Natural killer cell (primary cell): ENCODE data around the gene SNTB2. TPM values are rescaled to one million over a fixed set of nuclear protein-coding genes. Genes with fewer than 3 reads are reported as not detected.

Experiments
- ATAC-seq, 3 donors: fragments of 150-1000 bp in 2 of 3; fragments of 200-7000 bp in 1 of 3; cut with Tn5 transposase; 1 replicate in 1 of 3; 2 replicates in 2 of 3; pipeline ENCODE4 v1.10.0; 2021; ENCODE audit warnings: mild to moderate bottlenecking in 2 of 3, moderate library complexity in 2 of 3
- DNase-seq, 2 donors: peaks; one replicate each; pipeline versions ENCODE4 v3.0.0 to v3.0.0-alpha.2; 2013 to 2021; ENCODE audit warnings: mixed read lengths in 1 of 2
- H3K27ac ChIP-seq: one replicate; pipeline ENCODE4 v1.5.1; 2013; ENCODE audit warnings: mild to moderate bottlenecking, low read length
- H3K27me3 ChIP-seq: one replicate; pipeline ENCODE4 v1.6.1; 2013; ENCODE audit warnings: low read length; ENCODE audit not compliant: control insufficient read depth, insufficient read depth
- H3K36me3 ChIP-seq: one replicate; pipeline ENCODE4 v1.6.1; 2013; ENCODE audit warnings: low read length; ENCODE audit not compliant: control insufficient read depth, insufficient read depth
- H3K4me1 ChIP-seq: one replicate; pipeline ENCODE4 v1.6.1; 2013; ENCODE audit warnings: low read length; ENCODE audit not compliant: control insufficient read depth, insufficient read depth
- H3K4me3 ChIP-seq: one replicate; pipeline ENCODE4 v1.5.1; 2013; ENCODE audit warnings: low read length
- H3K9me3 ChIP-seq: one replicate; pipeline ENCODE4 v1.6.1; 2013; ENCODE audit warnings: low read length; ENCODE audit not compliant: control insufficient read depth, insufficient read depth
- H3K27ac Mint-ChIP-seq, 2 donors: one replicate each; pipeline ENCODE4 v1.8.0; 2022; ENCODE audit warnings: mild to moderate bottlenecking in 2 of 2, mixed read lengths in 2 of 2, moderate library complexity in 1 of 2
- H3K27me3 Mint-ChIP-seq, 2 donors: one replicate each; pipeline ENCODE4 v1.8.0; 2022; ENCODE audit warnings: low read depth in 2 of 2, mixed read lengths in 2 of 2
- H3K36me3 Mint-ChIP-seq: one replicate; pipeline ENCODE4 v1.8.0; 2022; ENCODE audit warnings: mixed read lengths
- H3K4me1 Mint-ChIP-seq, 2 donors: one replicate each; pipeline ENCODE4 v1.8.0; 2022; ENCODE audit warnings: mixed read lengths in 2 of 2
- H3K4me3 Mint-ChIP-seq: one replicate; pipeline ENCODE4 v1.8.0; 2022; ENCODE audit warnings: mild to moderate bottlenecking, moderate library complexity, mixed read lengths
- H3K9me3 Mint-ChIP-seq, 2 donors: one replicate each; pipeline ENCODE4 v1.8.0; 2022; ENCODE audit warnings: mixed read lengths in 2 of 2
- CTCF ChIP-seq: fragments of 200-600 bp; IDR thresholded peaks from one replicate; pipeline ENCODE4 v1.8.0; 2022; ENCODE audit warnings: antibody characterized with exemption
- WGBS: methylation state at CpG from one replicate; pipeline ENCODE4 v1.1.7; 2013; ENCODE audit warnings: missing lambda C conversion rate; ENCODE audit not compliant: insufficient coverage; 5-methylcytosine and 5-hydroxymethylcytosine counted together
- intact Hi-C: fragments of 100-400 bp; cut with micrococcal nuclease; formaldehyde crosslinking; loops from one replicate; pipeline ENCODE4 v1.14.2; 2022
- total RNA-seq, 4 donors: library from RNA; stranded (reverse); fragments of 120-200 nt in 1 of 4; gene quantifications; one replicate each; pipeline versions ENCODE4 v1.2.3 to v1.2.4, GENCODE V29; 2013 to 2022

SNTB2 gene
- total RNA-seq, 3 donors from 2014 or later (not counting 1 experiment from before 2014, with no cell fraction given), result 43.8 to 55.2 (median 49.9) TPM

GRCh38 chr16:69344171-69344570, 157.2 kb downstream of the SNTB2 start:
- peaks cover 23 to 31% of the 10 kb centered on the region in 2 donors for H3K4me1 Mint-ChIP-seq
- no peaks in the 10 kb centered on the region for H3K9me3 ChIP-seq
- no peaks in the 10 kb centered on the region for H3K27me3 Mint-ChIP-seq
- intact Hi-C loops, result no loop called here
- H3K9me3 Mint-ChIP-seq, result no peaks in the 10 kb centered on the region
- peaks cover 24% of the 10 kb centered on the region for H3K4me1 ChIP-seq
- no peaks in the 10 kb centered on the region for H3K36me3 Mint-ChIP-seq
- WGBS, result 92% methylated on average over 5 of the region's 5 CpGs
- H3K36me3 ChIP-seq, result peaks cover 14% of the 10 kb centered on the region
- no peak for ATAC-seq
- H3K27ac Mint-ChIP-seq, result no peak overlapping the region
- no peaks in the 10 kb centered on the region for H3K27me3 ChIP-seq
- H3K27ac ChIP-seq, result no peak overlapping the region
- H3K4me3 Mint-ChIP-seq, result no peak overlapping the region
- no peak overlapping the region for H3K4me3 ChIP-seq
- TF ChIP-seq CTCF, result no peak
- no peak for DNase-seq

GRCh38 chr16:69345923-69346322, 159.0 kb downstream of the SNTB2 start:
- no peaks in the 10 kb centered on the region for H3K36me3 Mint-ChIP-seq
- DNase-seq (peak in 1 of 2 donors; percentile 19), ATAC-seq (peak; percentile 70 to 75 (median 70))
- H3K9me3 Mint-ChIP-seq, result no peaks in the 10 kb centered on the region
- Histone ChIP-seq H3K9me3 (no peaks in the 10 kb centered on the region), H3K27ac (no peak overlapping the region), H3K4me1 (peaks cover 12% of the 10 kb centered on the region), H3K27me3 (no peaks in the 10 kb centered on the region), H3K4me3 (no peak overlapping the region), H3K36me3 (peaks cover 18% of the 10 kb centered on the region)
- H3K27me3 Mint-ChIP-seq, result no peaks in the 10 kb centered on the region
- intact Hi-C loops, result no loop called here
- WGBS, result 35% methylated on average over 2 of the region's 4 CpGs
- H3K4me1 Mint-ChIP-seq, result peaks cover 7 to 14% of the 10 kb centered on the region in 2 donors
- no peak for TF ChIP-seq CTCF
- no peak overlapping the region for H3K4me3 Mint-ChIP-seq
- H3K27ac Mint-ChIP-seq, result peak overlapping the region; percentile 48 to 69

GRCh38 chr16:69346683-69347082, 159.7 kb downstream of the SNTB2 start:
- Mint-ChIP-seq H3K4me3 (no peak overlapping the region), H3K36me3 (no peaks in the 10 kb centered on the region), H3K4me1 (peaks cover 7 to 14% of the 10 kb centered on the region in 2 donors), H3K9me3 (no peaks in the 10 kb centered on the region), H3K27ac (peak overlapping the region in 1 of 2 donors; percentile 69), H3K27me3 (no peaks in the 10 kb centered on the region)
- H3K9me3 ChIP-seq, result no peaks in the 10 kb centered on the region
- intact Hi-C loops, result no loop called here
- no peak for TF ChIP-seq CTCF
- no peaks in the 10 kb centered on the region for H3K27me3 ChIP-seq
- peaks cover 12% of the 10 kb centered on the region for H3K4me1 ChIP-seq
- H3K36me3 ChIP-seq, result peaks cover 11% of the 10 kb centered on the region
- DNase-seq, result no peak
- no peak overlapping the region for H3K27ac ChIP-seq
- H3K4me3 ChIP-seq, result no peak overlapping the region
- WGBS, result 94% methylated on average over 6 of the region's 6 CpGs
- no peak for ATAC-seq

- H3K9me3 ChIP-seq, result no peaks in the 10 kb centered on the region
- no peak for DNase-seq
- intact Hi-C loops, result no loop called here
- H3K36me3 Mint-ChIP-seq, result no peaks in the 10 kb centered on the region
- 94% methylated on average over 6 of the region's 6 CpGs for WGBS
- no peak for TF ChIP-seq CTCF
- H3K27me3 ChIP-seq, result no peaks in the 10 kb centered on the region
- no peak overlapping the region for H3K4me3 Mint-ChIP-seq
- H3K27me3 Mint-ChIP-seq, result no peaks in the 10 kb centered on the region
- no peaks in the 10 kb centered on the region for H3K9me3 Mint-ChIP-seq
- H3K4me3 ChIP-seq, result no peak overlapping the region
- H3K4me1 ChIP-seq, result peaks cover 12% of the 10 kb centered on the region
- no peak overlapping the region for H3K27ac Mint-ChIP-seq
- H3K36me3 ChIP-seq, result peaks cover 10% of the 10 kb centered on the region
- no peak for ATAC-seq
- H3K4me1 Mint-ChIP-seq, result peaks cover 7 to 14% of the 10 kb centered on the region in 2 donors
- no peak overlapping the region for H3K27ac ChIP-seq
Measured at GRCh38 chr16:69348222-69348621, 161.3 kb downstream of the SNTB2 start.
